Right hindlimb (tissue), 1 donor: ENCODE data around the gene SLC7A4.
A peak's percentile ranks its signal among the peaks of the same experiment; 100 is the strongest.
"Not testable (repeated sequence)": the region's sequence is repeated elsewhere in the genome, so short reads cannot be mapped to it uniquely, and the experiment has no call there.

Source experiments
- DNase-seq: peaks from one replicate; pipeline ENCODE4 v3.0.0-alpha.2; 2018

The SLC7A4 gene

GRCh38 chr22:21039158-21039557 lies 6.8 kb upstream of the SLC7A4 start:
- DNase-seq, result not testable (repeated sequence)

- DNase-seq, result peak; percentile 45
Measured at GRCh38 chr22:21038405-21038804, 6.0 kb upstream of the SLC7A4 start.

DNA sequence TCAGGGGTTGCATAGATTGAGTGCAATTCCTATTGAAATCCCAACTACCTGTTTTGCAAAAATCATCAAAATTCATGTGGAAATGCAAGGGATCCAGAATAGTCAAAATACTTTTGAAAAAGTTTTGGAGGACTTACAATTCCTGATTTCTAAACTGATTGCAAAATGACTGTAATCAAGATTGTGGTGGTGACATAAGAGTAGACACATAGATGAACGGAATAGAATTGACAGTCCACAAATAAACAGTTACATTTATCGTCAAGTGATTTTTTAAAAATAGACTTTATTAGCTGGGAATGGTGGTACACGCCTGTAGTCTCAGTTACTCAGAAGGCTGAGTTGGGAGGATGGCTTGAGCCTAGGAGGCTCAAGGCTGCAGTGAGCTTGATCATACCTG lies 2.6 kb upstream of the SLC7A4 start:
- DNase-seq, result no peak

DNA sequence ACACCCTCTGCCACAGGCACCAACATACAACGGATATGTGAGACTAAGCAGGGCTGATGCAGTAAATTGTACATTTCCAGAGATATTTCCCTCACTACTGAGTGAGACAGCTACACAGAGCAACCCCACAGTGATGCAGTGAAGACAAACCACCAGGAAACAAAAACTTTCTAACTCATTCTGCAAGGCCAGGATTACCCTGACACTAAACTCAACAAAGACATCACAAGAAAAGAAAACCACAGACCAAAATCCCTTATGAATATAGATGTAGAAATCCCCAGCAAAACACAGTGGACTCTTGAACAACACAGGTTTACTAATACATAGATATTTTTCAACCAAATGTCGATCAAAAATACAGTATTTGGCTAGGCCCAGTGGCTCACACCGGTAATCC lies 1.5 kb upstream of the SLC7A4 start:
- DNase-seq, result no peak

GRCh38 chr22:21032868-21033688 lies 717 bp upstream of the SLC7A4 start:
- DNase-seq, result no peak

GRCh38 chr22:21031545-21032036 lies 770 bp downstream of the SLC7A4 start:
- DNase-seq, result no peak

GRCh38 chr22:21030621-21031544 lies 1.5 kb downstream of the SLC7A4 start:
- DNase-seq, result no peak

- DNase-seq, result no peak
Measured at GRCh38 chr22:21030032-21030431, 2.3 kb downstream of the SLC7A4 start.

GRCh38 chr22:21029486-21030025 lies 2.8 kb downstream of the SLC7A4 start:
- DNase-seq, result no peak

DNA sequence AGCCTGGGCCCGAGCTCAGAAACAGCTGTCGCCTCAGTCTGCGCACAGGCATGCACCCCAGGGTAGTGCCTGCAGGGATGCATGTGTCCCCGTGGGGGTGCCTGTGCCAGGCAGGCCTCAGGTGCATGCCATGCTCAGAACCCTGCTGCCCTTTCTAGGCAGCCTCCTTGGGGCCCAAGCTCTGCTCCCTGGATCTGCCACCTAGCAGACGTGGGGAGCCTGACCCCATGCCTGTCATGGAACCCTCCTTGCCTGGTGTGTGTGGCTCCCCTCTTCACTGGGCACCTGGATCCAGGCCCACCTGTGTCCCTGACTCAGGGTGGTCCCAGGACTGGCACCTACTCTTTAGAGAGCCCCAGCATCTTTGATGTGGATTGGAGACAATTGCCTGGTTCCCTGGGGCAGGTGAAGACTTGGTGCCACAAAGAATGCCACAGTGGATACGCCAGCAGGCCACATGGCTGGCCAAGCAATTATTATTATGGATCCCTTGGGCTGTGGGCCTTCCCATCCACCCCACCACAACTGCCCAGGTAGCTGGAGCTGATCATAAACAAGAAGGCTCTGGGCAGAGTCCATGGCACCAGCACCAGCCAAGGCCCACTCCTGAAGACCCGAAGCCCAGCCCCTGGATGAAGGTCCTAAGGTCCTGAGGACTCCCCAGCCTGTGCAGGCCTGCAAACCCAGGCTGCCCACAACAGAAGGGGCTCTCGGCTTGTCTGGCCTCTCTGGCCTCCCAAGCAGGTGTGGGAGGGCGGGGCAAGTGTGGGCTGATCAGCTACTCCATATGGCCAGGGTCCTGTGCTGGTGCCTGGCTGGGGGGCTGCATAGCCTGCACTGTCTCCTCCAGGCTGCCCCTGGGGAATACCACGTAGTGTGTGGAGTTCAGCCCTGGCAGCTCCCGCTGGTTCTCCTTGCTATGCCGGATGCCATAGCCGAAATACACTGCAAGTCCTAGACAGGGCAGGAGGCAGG lies 3.8 kb downstream of the SLC7A4 start:
- DNase-seq, result no peak

DNA sequence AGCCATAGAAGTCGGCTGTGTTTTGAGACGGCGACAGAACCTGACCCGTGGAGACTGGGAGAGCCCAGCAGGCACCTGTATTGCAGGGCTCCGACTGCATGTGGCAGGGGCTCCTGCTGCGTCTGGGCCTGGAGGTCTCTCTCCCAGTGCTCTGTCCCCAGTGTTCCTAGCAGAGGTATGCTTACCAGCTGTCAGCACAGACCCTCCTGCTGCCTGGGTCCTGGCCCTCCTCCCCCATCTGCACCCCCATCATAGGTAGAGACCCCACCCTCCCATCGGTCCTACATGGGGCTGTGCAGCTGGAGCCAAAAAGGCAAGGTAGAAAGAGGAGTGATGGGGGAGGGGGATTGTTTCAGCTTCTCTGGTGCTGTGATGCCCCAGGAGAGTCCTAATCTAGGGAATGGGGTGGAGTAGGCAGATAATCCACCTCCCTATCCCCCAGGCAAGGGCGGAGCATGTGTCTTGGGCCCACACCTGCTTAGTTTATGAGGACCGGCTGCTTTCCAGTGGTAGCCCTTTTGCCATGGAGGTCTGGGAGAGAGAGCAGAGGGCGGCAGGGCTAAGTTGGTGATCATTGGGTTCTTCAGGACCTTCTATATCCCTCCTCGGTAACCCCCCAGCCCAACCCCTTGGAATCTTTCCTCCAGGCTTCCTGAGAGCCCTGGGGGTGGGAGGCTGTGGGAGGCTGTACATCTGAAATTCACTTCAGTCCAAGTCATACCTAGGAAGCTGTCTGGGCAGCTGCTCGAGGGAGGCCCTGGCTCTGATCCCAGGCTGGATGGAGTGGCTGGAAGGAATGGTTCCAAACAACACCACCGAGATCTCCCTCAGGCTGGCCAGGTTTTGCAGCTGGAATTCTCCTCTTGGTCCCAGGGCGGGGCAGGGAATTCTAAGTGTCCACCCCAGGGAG lies 5.3 kb downstream of the SLC7A4 start:
- DNase-seq, result peak; percentile 70

DNA sequence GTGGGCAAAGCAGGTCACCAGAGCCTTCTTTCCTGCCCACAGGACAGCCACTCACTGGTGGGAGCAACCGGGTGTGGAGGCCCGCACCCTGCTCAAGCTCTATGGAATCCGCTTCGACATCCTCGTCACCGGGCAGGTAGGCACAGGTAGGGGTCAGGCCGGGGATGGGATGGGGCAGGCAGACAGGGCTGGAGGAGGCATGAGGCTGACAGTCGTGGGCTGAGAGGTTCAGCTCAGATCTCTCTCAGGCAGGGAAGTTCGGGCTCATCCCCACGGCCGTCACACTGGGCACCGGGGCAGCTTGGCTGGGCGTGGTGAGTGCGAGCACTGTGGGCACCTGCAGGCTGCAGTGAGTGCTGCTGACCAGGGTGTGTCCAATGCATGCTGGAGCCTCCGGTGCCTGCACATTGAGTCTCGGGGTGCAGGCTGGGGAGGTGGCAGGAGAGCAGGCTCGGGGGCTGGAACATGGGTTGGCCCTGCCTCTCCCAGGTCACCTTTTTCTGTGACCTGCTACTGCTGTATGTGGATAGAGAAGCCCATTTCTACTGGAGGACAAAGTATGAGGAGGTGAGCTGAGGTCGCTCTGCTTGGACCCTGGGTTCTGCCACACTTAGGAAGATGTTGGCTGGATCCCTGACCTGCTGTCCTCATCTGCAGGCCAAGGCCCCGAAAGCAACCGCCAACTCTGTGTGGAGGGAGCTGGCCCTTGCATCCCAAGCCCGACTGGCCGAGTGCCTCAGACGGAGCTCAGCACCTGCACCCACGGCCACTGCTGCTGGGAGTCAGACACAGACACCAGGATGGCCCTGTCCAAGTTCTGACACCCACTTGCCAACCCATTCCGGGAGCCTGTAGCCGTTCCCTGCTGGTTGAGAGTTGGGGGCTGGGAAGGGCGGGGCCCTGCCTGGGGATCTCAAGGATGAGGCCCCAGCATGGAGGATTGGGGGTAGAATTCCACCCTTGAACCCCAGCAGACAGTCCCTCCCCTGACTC lies 6.3 kb downstream of the SLC7A4 start:
- DNase-seq, result no peak

GRCh38 chr22:21025266-21025665 lies 7.1 kb downstream of the SLC7A4 start:
- no peak for DNase-seq

DNA sequence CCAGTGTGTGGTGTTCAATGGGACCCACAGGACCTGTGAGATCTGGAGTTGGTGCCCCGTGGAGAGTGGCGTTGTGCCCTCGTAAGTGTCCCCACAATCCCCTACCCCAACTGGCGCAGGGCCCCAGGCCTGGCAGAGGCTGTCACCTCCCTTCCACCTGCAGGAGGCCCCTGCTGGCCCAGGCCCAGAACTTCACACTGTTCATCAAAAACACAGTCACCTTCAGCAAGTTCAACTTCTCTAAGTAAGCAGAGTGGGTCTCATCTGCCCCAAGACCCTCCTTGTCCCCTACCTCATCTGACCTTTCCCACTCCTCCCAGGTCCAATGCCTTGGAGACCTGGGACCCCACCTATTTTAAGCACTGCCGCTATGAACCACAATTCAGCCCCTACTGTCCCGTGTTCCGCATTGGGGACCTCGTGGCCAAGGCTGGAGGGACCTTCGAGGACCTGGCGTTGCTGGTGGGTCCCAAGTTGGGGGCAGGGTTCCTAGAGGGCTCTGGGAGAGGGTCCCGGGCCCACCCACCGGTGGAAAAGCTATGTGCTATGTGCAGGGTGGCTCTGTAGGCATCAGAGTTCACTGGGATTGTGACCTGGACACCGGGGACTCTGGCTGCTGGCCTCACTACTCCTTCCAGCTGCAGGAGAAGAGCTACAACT lies 9.3 kb downstream of the SLC7A4 start:
- DNase-seq, result no peak

DNA sequence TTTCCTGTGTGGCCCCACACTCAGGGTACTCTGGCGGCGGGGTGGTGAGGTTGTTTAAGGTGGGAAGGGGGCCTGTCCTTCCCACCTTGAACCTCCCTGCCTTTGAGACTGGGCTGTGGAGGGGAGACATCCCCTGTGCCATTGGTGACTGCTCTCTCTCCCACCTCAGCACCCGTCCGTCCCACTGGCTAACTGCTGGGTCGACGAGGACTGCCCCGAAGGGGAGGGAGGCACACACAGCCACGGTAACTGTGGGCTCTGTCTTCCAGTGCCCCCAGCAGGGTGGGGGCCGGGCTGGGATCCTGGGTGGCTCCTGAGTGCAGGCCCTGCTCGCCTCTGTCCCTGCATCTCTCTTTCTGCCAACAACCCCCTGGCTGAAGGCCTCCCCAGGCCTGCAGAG lies 9.9 kb downstream of the SLC7A4 start:
- DNase-seq, result no peak

DNA sequence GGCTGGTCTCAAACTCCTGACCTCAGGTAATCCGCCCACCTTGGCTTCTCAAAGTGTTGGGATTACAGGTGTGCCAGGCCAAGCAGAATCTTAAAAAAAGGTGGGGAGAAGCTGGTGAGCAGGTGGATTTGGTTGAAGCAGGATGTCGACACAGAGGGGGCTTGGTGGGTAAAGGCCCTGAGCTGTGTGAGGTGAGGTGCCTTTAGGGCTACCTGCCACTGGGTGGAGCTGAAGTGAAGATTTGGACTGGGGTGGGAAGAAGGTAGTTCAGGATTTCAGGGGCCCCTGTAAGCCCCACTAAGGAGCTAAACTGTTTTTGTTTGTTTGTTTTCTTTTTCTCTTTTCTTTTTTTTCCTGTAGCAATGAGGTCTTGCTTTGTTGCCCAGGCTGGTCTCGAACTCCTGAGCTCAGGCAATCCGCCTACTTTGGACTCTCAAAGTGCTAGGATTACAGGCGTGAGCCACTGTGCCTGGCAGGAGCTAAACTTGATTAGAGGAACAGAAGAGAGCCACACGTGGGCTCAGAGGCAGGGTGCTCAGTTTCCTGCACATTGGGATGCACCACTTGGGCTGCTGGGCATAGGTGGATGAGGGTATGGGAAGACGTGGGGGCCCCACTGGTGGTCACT lies 11.4 kb downstream of the SLC7A4 start:
- no peak for DNase-seq

- DNase-seq, result no peak
Measured at GRCh38 chr22:21018314-21018713, 14.0 kb downstream of the SLC7A4 start.

- DNase-seq, result no peak
Measured at GRCh38 chr22:21016644-21017420, 15.5 kb downstream of the SLC7A4 start.
